SK-N-SH (cell line): Measurements from ENCODE around the gene CCDC192. TPM values are rescaled to one million over a fixed set of nuclear protein-coding genes. Genes with fewer than 3 reads are reported as not detected.

Source experiments
- CTCF ChIA-PET: fragments of 300-600, 350-600 bp; formaldehyde crosslinking; extraction: SDS; loops from one replicate; lab custom pipeline; 2021; lab: Yijun Ruan, JAX
- POLR2A ChIA-PET: fragments of 350-600 bp; sonication (Branson Sonifier 250); formaldehyde crosslinking; extraction: SDS; loops from one replicate; lab custom pipeline; 2020; ENCODE audit warnings: antibody characterized with exemption, inconsistent platforms; lab: Yijun Ruan, JAX
- DNase-seq: peaks from one replicate; pipeline ENCODE4 v3.0.0; 2012
- H2AFZ ChIP-seq: fragments of 200-600 bp; sonication (generic); 2 replicates; pipeline ENCODE4 v1.8.1; 2016; ENCODE audit warnings: antibody characterized with exemption, mild to moderate bottlenecking, low read depth
- H3F3A ChIP-seq: fragments of 200-600 bp; sonication (generic); replicated peaks from 2 replicates; pipeline ENCODE3; 2016; ENCODE audit warnings: antibody characterized with exemption, mild to moderate bottlenecking; ENCODE audit not compliant: insufficient read depth
- H3K27ac ChIP-seq, 2 experiments: fragments of 200-500 bp in 1 of 2; fragments of 200-600 bp in 1 of 2; sonication (Bioruptor generic) in 1 of 2; sonication (generic), shearing (Covaris generic) in 1 of 2; 2 replicates each; pipeline versions ENCODE4 v1.5.1 to v1.6.1; 2014 to 2016; ENCODE audit warnings: low read depth in 2 of 2, inconsistent platforms in 1 of 2, low read length in 1 of 2, mild to moderate bottlenecking in 1 of 2, mixed read lengths in 1 of 2
- H3K27me3 ChIP-seq: fragments of 200-600 bp; sonication (generic), shearing (Covaris generic); 2 replicates; pipeline ENCODE4 v1.6.1; 2016; ENCODE audit warnings: mixed run types; ENCODE audit not compliant: insufficient read depth
- H3K36me3 ChIP-seq, 2 experiments: fragments of 200-500 bp in 1 of 2; fragments of 200-600 bp in 1 of 2; sonication (Bioruptor generic) in 1 of 2; sonication (generic) in 1 of 2; replicated peaks in 1 of 2; 2 replicates each; pipeline versions ENCODE3 to v1.5.1; 2014 to 2016; ENCODE audit warnings: low read length in 1 of 2, mild to moderate bottlenecking in 1 of 2; ENCODE audit not compliant: insufficient read depth in 2 of 2, control insufficient read depth in 1 of 2
- H3K4me1 ChIP-seq, 2 experiments: fragments of 200-500 bp in 1 of 2; fragments of 200-600 bp in 1 of 2; sonication (Bioruptor generic) in 1 of 2; sonication (generic), shearing (Covaris generic) in 1 of 2; 2 replicates each; pipeline versions ENCODE4 v1.5.1 to v1.6.1; 2014 to 2016; ENCODE audit warnings: low read depth in 1 of 2, low read length in 1 of 2, mixed run types in 1 of 2; ENCODE audit not compliant: insufficient read depth in 2 of 2, control insufficient read depth in 1 of 2
- H3K4me2 ChIP-seq: fragments of 200-600 bp; sonication (generic), shearing (Covaris generic); 2 replicates; pipeline ENCODE4 v1.6.1; 2017; ENCODE audit warnings: mixed run types
- H3K4me3 ChIP-seq, 2 experiments: fragments of 200-500 bp in 1 of 2; fragments of 200-600 bp in 1 of 2; sonication (Bioruptor generic) in 1 of 2; sonication (generic), shearing (Covaris generic) in 1 of 2; 2 replicates each; pipeline versions ENCODE4 v1.5.1 to v1.8.1; 2014 to 2016; ENCODE audit warnings: low read depth in 2 of 2, inconsistent platforms in 1 of 2, low read length in 1 of 2, mild to moderate bottlenecking in 1 of 2, mixed read lengths in 1 of 2, moderate library complexity in 1 of 2
- H3K79me2 ChIP-seq: fragments of 200-600 bp; sonication (generic); 2 replicates; pipeline ENCODE4 v1.8.1; 2017; ENCODE audit warnings: mild to moderate bottlenecking; ENCODE audit not compliant: insufficient read depth
- H3K9ac ChIP-seq: fragments of 200-600 bp; sonication (generic); 2 replicates; pipeline ENCODE4 v1.6.1; 2017; ENCODE audit warnings: mixed run types
- H3K9me2 ChIP-seq: fragments of 200-600 bp; sonication (generic); 2 replicates; pipeline ENCODE4 v1.6.1; 2017; ENCODE audit warnings: mixed run types
- H3K9me3 ChIP-seq: fragments of 200-600 bp; sonication (generic); 2 replicates; pipeline ENCODE4 v1.6.1; 2017; ENCODE audit warnings: mixed run types, mild to moderate bottlenecking, moderate library complexity
- H4K20me1 ChIP-seq: fragments of 200-600 bp; sonication (generic); 2 replicates; pipeline ENCODE4 v1.6.1; 2017; ENCODE audit warnings: mild to moderate bottlenecking, mixed run types; ENCODE audit not compliant: insufficient read depth
- CTCF ChIP-seq: fragments of 200-600 bp; sonication (generic); IDR thresholded peaks from 2 replicates; pipeline ENCODE4 v1.6.1; 2017; ENCODE audit warnings: antibody characterized with exemption, mild to moderate bottlenecking, moderate library complexity
- EZH2phosphoT487 ChIP-seq: fragments of 200-600 bp; sonication (generic); IDR thresholded peaks from 2 replicates; pipeline ENCODE4 v1.6.1; 2017; ENCODE audit warnings: low read depth, mixed run types, mild to moderate bottlenecking, antibody characterized with exemption, moderate library complexity, borderline replicate concordance
- FOXJ3 ChIP-seq: sonication (generic); formaldehyde crosslinking; IDR thresholded peaks from 2 replicates; pipeline ENCODE4 v1.5.1; 2020; ENCODE audit warnings: mild to moderate bottlenecking, missing genetic modification reagents
- GABPA ChIP-seq: IDR thresholded peaks from 2 replicates; pipeline ENCODE4 v1.4.0; 2012; ENCODE audit warnings: low read depth, mild to moderate bottlenecking
- JUND ChIP-seq: IDR thresholded peaks from 2 replicates; pipeline ENCODE4 v1.4.0; 2012
- RAD21 ChIP-seq: IDR thresholded peaks from 2 replicates; pipeline ENCODE4 v1.6.1; 2012; ENCODE audit warnings: mild to moderate bottlenecking, low read length
- RXRA ChIP-seq: IDR thresholded peaks from 2 replicates; pipeline ENCODE4 v1.4.0; 2012; ENCODE audit warnings: low read depth, mild to moderate bottlenecking, borderline replicate concordance
- SMC3 ChIP-seq: IDR thresholded peaks from 2 replicates; pipeline ENCODE4 v1.6.1; 2012; ENCODE audit warnings: low read depth, low read length, improper control_type of control experiment
- TCF12 ChIP-seq: IDR thresholded peaks from 2 replicates; pipeline ENCODE4 v1.4.0; 2012
- YY1 ChIP-seq: IDR thresholded peaks from 2 replicates; pipeline ENCODE4 v1.4.0; 2012; ENCODE audit warnings: low read depth, mild to moderate bottlenecking
- WGBS: methylation state at CpG from one replicate; pipeline ENCODE4 v1.1.6; 2017; ENCODE audit warnings: low lambda C conversion rate; 5-methylcytosine and 5-hydroxymethylcytosine counted together
- polyA plus RNA-seq, 3 experiments: library from polyadenylated mRNA; depleted of rRNA; stranded (reverse); fragments of >200 nt; gene quantifications; 2 replicates each; pipeline ENCODE4 v1.2.3, GENCODE V29; 2012
- TF ChIP-seq, protein P1 (sequence below): fragments of 150-350 bp; IDR thresholded peaks from 2 replicates; pipeline ENCODE4 v1.6.1; 2016; ENCODE audit warnings: mild to moderate bottlenecking, low read depth, low read length

The CCDC192 gene
- polyA plus RNA-seq, 1 of the 3 experiments (the other 2 are of a cell fraction) = not detected

DNA sequence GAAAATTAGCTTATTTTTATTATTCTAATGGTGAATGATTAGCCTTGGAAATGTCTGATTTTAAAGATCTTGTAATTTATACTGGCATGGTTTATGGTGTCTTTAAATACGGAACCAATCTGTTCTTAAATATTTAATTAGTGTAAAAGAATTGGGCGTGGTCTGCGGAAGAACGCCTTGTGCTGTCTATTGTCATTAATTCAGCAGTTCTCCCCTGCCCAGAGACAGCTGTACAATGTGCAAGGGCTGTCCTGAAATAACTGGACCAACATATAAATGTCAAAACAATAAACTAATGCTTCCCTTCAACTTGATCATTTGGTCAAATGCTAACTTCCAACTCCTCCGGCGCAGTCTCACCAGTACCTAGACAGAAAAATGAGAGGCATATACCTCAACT is 124.3 kb downstream of the CCDC192 start:
- no peak for DNase-seq
- Histone ChIP-seq H3F3A (peaks cover 9% of the 10 kb centered on the region), H3K79me2 (no peaks in the 10 kb centered on the region), H4K20me1 (no peaks in the 10 kb centered on the region), H3K4me1 (0 out of 4 replicates have a peak, but pooled peaks cover 0 to 9% of the 10 kb centered on the region in 2 experiments), H3K4me3 (no peak overlapping the region), H3K27me3 (no peaks in the 10 kb centered on the region), H3K9me2 (no peaks in the 10 kb centered on the region), H3K27ac (no peak overlapping the region), H3K9me3 (no peaks in the 10 kb centered on the region), H3K36me3 (no peaks in the 10 kb centered on the region), H2AFZ (no peak overlapping the region), H3K9ac (no peak overlapping the region), H3K4me2 (no peak overlapping the region)
- CTCF ChIA-PET = no interaction called here
- WGBS = 92% methylated on average over 6 of the region's 6 CpGs
- TF ChIP-seq EZH2phosphoT487 (no peak), SMC3 (no peak), RAD21 (no peak), JUND (no peak), TCF12 (no peak), CTCF (no peak), FOXJ3 (CRISPR knock-in tag) (no peak), YY1 (no peak)
- TF ChIP-seq, protein P1, sequence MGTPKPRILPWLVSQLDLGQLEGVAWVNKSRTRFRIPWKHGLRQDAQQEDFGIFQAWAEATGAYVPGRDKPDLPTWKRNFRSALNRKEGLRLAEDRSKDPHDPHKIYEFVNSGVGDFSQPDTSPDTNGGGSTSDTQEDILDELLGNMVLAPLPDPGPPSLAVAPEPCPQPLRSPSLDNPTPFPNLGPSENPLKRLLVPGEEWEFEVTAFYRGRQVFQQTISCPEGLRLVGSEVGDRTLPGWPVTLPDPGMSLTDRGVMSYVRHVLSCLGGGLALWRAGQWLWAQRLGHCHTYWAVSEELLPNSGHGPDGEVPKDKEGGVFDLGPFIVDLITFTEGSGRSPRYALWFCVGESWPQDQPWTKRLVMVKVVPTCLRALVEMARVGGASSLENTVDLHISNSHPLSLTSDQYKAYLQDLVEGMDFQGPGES = no peak
- POLR2A ChIA-PET = no interaction called here

GRCh38 chr5:127830157-127830556 is 127.0 kb downstream of the CCDC192 start:
- Histone ChIP-seq H3K4me1 (0 out of 4 replicates have a peak, but pooled peaks cover 0 to 9% of the 10 kb centered on the region in 2 experiments), H4K20me1 (no peaks in the 10 kb centered on the region), H3K36me3 (no peaks in the 10 kb centered on the region), H3K4me3 (no peak overlapping the region), H2AFZ (0 out of 2 replicates have a peak overlapping the region, but pooled peaks have one; percentile 7), H3K9me3 (no peaks in the 10 kb centered on the region), H3K27me3 (no peaks in the 10 kb centered on the region), H3K4me2 (no peak overlapping the region), H3K9ac (no peak overlapping the region), H3F3A (peaks cover 9% of the 10 kb centered on the region), H3K9me2 (no peaks in the 10 kb centered on the region), H3K79me2 (no peaks in the 10 kb centered on the region), H3K27ac (no peak overlapping the region)
- WGBS = 70% methylated on average over 3 of the region's 3 CpGs
- no peak for DNase-seq
- CTCF ChIA-PET = no interaction called here
- TF ChIP-seq RXRA (no peak), GABPA (no peak)
- POLR2A ChIA-PET = no interaction called here
